Stimulated activated CD8-positive, alpha-beta memory T cell treated with anti-CD3 and anti-CD28 coated beads, Interleukin-15, amount 100 ng/mL, for 24 hours (primary cell): Measurements from ENCODE around the gene OR4D5.

Experiments
- DNase-seq: peaks from one replicate; pipeline ENCODE4 v3.0.0-alpha.2; 2020; ENCODE audit warnings: low read depth

OR4D5 gene

GRCh38 chr11:123939317-123939716 lies at the start of gene OR4D5:
Gene OR4D5 (plus strand): TSS chr11:123939617. CDS start chr11:123939617, 0 bp downstream.
- DNase-seq = no peak

GRCh38 chr11:123892031-123892430 lies 47.4 kb upstream of the OR4D5 start:
- DNase-seq = no peak

- DNase-seq = no peak
These were observed 39.6 kb upstream of the OR4D5 start for GRCh38 chr11:123899792-123900191.

GRCh38 chr11:123901867-123902266 lies 37.5 kb upstream of the OR4D5 start, which contains the start of gene OR8D4:
Gene OR8D4 (plus strand): TSS chr11:123902167. CDS start chr11:123906432, 4,265 bp downstream.
- no peak for DNase-seq

- DNase-seq = no peak
These were observed 35.5 kb upstream of the OR4D5 start for GRCh38 chr11:123903932-123904331.

GRCh38 chr11:123904932-123905331 lies 34.5 kb upstream of the OR4D5 start:
- DNase-seq = no peak

GRCh38 chr11:123905826-123906225 lies 33.6 kb upstream of the OR4D5 start:
- DNase-seq = no peak

GRCh38 chr11:123920943-123921342 lies 18.5 kb upstream of the OR4D5 start:
- DNase-seq = no peak

GRCh38 chr11:123924027-123924426 lies 15.4 kb upstream of the OR4D5 start:
- no peak for DNase-seq

- no peak for DNase-seq
These were observed 3.0 kb downstream of the OR4D5 start for GRCh38 chr11:123942413-123942812.

- DNase-seq = no peak
These were observed 4.3 kb downstream of the OR4D5 start, which contains the start of gene OR6T1 for GRCh38 chr11:123943738-123944137. Gene OR6T1 (minus strand): TSS chr11:123943838. CDS start chr11:123943838, 0 bp downstream.

GRCh38 chr11:123945132-123945531 lies 5.7 kb downstream of the OR4D5 start:
- no peak for DNase-seq

- no peak for DNase-seq
These were observed 17.3 kb downstream of the OR4D5 start for GRCh38 chr11:123956752-123957151.

- no peak for DNase-seq
These were observed 34.4 kb downstream of the OR4D5 start for GRCh38 chr11:123973816-123974215.

- no peak for DNase-seq
These were observed 37.5 kb downstream of the OR4D5 start for GRCh38 chr11:123976770-123977560.

GRCh38 chr11:123977731-123978347 lies 38.4 kb downstream of the OR4D5 start, which contains the start of gene OR10S1:
Gene OR10S1 (minus strand): TSS chr11:123977781. CDS start chr11:123977664, 117 bp downstream.
- DNase-seq = no peak

- DNase-seq = no peak
These were observed 39.9 kb downstream of the OR4D5 start for GRCh38 chr11:123979311-123979710.
